ENCODE measurements around the gene NUP214. TPM values are rescaled to one million over a fixed set of nuclear protein-coding genes. Genes with fewer than 3 reads are reported as not detected.
A peak's percentile ranks its signal among the peaks of the same experiment; 100 is the strongest.

Gene NUP214
- total RNA-seq, 1 experiment from 2014 or later, result 52.3 TPM

GRCh38 chr9:131097126-131097947, 28.0 kb upstream of the NUP214 start:
- Histone ChIP-seq H3K36me3 (ENCODE audit: control insufficient read depth, insufficient read depth, low read length) (no peaks in the 10 kb centered on the region), H3K27me3 (replicated peaks; ENCODE audit: control insufficient read depth, insufficient read depth, low read length) (no peaks in the 10 kb centered on the region), H3K4me1 (peaks cover 12% of the 10 kb centered on the region), H3K4me3 (ENCODE audit: low read depth, low read length) (peak overlapping the region; percentile 45), H3K9me3 (no peaks in the 10 kb centered on the region)
- Mint-ChIP-seq H3K27me3 (ENCODE audit: insufficient read depth, unreplicated experiment) (no peaks in the 10 kb centered on the region), H3K9me3 (ENCODE audit: unreplicated experiment) (no peaks in the 10 kb centered on the region), H3K4me1 (ENCODE audit: low read depth, unreplicated experiment) (peaks cover 7% of the 10 kb centered on the region), H3K4me3 (ENCODE audit: unreplicated experiment) (peak overlapping the region; percentile 84), H3K27ac (ENCODE audit: unreplicated experiment) (peak overlapping the region; percentile 53), H3K36me3 (ENCODE audit: insufficient read depth, unreplicated experiment) (no peaks in the 10 kb centered on the region)
- ChIA-PET POLR2A (interaction anchor here (0.6 to 2.0 kb wide), 2 partner anchors 14 to 28 kb away, joined by 3 to 8 read pairs; partner anchors contain the start of gene NUP214), CTCF (interaction anchor here (1.5 kb wide), 2 partner anchors 13 to 51 kb away, joined by 7 to 9 read pairs; no protein-coding TSS in a partner anchor)
- intact Hi-C loops (cut with micrococcal nuclease; ENCODE audit: unreplicated experiment), result no loop called here
- DNase-seq, result no peak
- TSS peak; percentile 42 for BruUV-seq (replicated peaks)
- TF ChIP-seq, protein P1, sequence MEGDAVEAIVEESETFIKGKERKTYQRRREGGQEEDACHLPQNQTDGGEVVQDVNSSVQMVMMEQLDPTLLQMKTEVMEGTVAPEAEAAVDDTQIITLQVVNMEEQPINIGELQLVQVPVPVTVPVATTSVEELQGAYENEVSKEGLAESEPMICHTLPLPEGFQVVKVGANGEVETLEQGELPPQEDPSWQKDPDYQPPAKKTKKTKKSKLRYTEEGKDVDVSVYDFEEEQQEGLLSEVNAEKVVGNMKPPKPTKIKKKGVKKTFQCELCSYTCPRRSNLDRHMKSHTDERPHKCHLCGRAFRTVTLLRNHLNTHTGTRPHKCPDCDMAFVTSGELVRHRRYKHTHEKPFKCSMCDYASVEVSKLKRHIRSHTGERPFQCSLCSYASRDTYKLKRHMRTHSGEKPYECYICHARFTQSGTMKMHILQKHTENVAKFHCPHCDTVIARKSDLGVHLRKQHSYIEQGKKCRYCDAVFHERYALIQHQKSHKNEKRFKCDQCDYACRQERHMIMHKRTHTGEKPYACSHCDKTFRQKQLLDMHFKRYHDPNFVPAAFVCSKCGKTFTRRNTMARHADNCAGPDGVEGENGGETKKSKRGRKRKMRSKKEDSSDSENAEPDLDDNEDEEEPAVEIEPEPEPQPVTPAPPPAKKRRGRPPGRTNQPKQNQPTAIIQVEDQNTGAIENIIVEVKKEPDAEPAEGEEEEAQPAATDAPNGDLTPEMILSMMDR (IDR thresholded peaks at IDR 0.05; ENCODE audit: insufficient read depth in 1 of 2, low read depth in 1 of 2, low read length in 1 of 2, severe bottlenecking in 1 of 2, unreplicated experiment in 1 of 2), result no peak

DNA sequence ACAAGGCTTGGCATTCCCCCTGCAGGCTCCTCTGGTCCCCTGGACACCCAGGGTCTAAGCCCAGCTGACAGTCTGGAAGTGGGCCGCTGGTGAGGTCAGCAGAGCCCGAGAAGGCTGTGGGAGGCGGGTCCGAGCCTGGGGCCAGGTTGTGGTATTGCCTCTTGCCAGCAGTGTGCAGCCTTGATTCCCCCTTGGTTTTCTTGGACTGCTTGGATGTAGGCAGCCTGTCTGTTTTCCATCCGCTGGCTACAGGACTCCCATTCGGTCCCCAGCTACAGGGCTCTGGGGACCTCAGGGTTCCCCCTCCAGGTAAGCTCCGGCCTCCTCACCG, 27.5 kb upstream of the NUP214 start:
- no peak overlapping the region for H3K27ac Mint-ChIP-seq (ENCODE audit: unreplicated experiment)
- CTCF ChIA-PET, result no interaction called here
- H3K36me3 Mint-ChIP-seq (ENCODE audit: insufficient read depth, unreplicated experiment), result peaks cover 4% of the 10 kb centered on the region

GRCh38 chr9:131098391-131099101, 26.8 kb upstream of the NUP214 start:
- Histone ChIP-seq H3K4me3 (ENCODE audit: low read depth, low read length) (no peak overlapping the region), H3K4me1 (peaks cover 12% of the 10 kb centered on the region), H3K27me3 (replicated peaks; ENCODE audit: control insufficient read depth, insufficient read depth, low read length) (no peaks in the 10 kb centered on the region), H3K36me3 (ENCODE audit: control insufficient read depth, insufficient read depth, low read length) (no peaks in the 10 kb centered on the region), H3K9me3 (no peaks in the 10 kb centered on the region)
- Mint-ChIP-seq H3K27ac (ENCODE audit: unreplicated experiment) (no peak overlapping the region), H3K4me3 (ENCODE audit: unreplicated experiment) (peak overlapping the region; percentile 84), H3K4me1 (ENCODE audit: low read depth, unreplicated experiment) (peaks cover 7% of the 10 kb centered on the region), H3K36me3 (ENCODE audit: insufficient read depth, unreplicated experiment) (peaks cover 6% of the 10 kb centered on the region), H3K9me3 (ENCODE audit: unreplicated experiment) (no peaks in the 10 kb centered on the region), H3K27me3 (ENCODE audit: insufficient read depth, unreplicated experiment) (no peaks in the 10 kb centered on the region)
- CTCF ChIA-PET, result interaction anchor here (0.5 kb wide), 1 partner anchor 257 kb away, joined by 4 read pairs; no protein-coding TSS in a partner anchor
- TSS peak; percentile 11 for BruUV-seq (replicated peaks)
- intact Hi-C loops (cut with micrococcal nuclease; ENCODE audit: unreplicated experiment), result no loop called here
- POLR2A ChIA-PET, result interaction anchor here (0.6 kb wide), 1 partner anchor 36 kb away, joined by 5 read pairs; no protein-coding TSS in a partner anchor
- no peak for DNase-seq
- TF ChIP-seq, protein P1 (IDR thresholded peaks at IDR 0.05; ENCODE audit: insufficient read depth in 1 of 2, low read depth in 1 of 2, low read length in 1 of 2, severe bottlenecking in 1 of 2, unreplicated experiment in 1 of 2), result no peak

More for the DNA sequence above, 27.5 kb upstream of the NUP214 start:
- Histone ChIP-seq H3K4me3 (ENCODE audit: low read depth, low read length) (no peak overlapping the region), H3K27me3 (replicated peaks; ENCODE audit: control insufficient read depth, insufficient read depth, low read length) (no peaks in the 10 kb centered on the region), H3K36me3 (ENCODE audit: control insufficient read depth, insufficient read depth, low read length) (no peaks in the 10 kb centered on the region), H3K4me1 (peaks cover 12% of the 10 kb centered on the region), H3K9me3 (no peaks in the 10 kb centered on the region)
- Mint-ChIP-seq H3K4me1 (ENCODE audit: low read depth, unreplicated experiment) (peaks cover 7% of the 10 kb centered on the region), H3K27me3 (ENCODE audit: insufficient read depth, unreplicated experiment) (no peaks in the 10 kb centered on the region), H3K9me3 (ENCODE audit: unreplicated experiment) (no peaks in the 10 kb centered on the region), H3K4me3 (ENCODE audit: unreplicated experiment) (peak overlapping the region; percentile 84)
- no TSS peak for BruUV-seq (replicated peaks)
- intact Hi-C loops (cut with micrococcal nuclease; ENCODE audit: unreplicated experiment), result no loop called here
- DNase-seq, result no peak
- POLR2A ChIA-PET, result interaction anchor here (0.6 to 2.0 kb wide), 2 partner anchors 27 to 35 kb away, joined by 5 to 8 read pairs; partner anchors contain the start of gene NUP214
- TF ChIP-seq, protein P1 (IDR thresholded peaks at IDR 0.05; ENCODE audit: insufficient read depth in 1 of 2, low read depth in 1 of 2, low read length in 1 of 2, severe bottlenecking in 1 of 2, unreplicated experiment in 1 of 2), result no peak
